EL (cell line): Measurements from ENCODE around the gene SLC6A7.
A peak's percentile ranks its signal among the peaks of the same experiment; 100 is the strongest.

Experiments
- DNase-seq: peaks from one replicate; pipeline ENCODE4 v3.0.0-alpha.2; 2016

SLC6A7 gene

GRCh38 chr5:150195736-150196485, 6.0 kb downstream of the SLC6A7 start:
- no peak for DNase-seq

- no peak for DNase-seq
Measured at GRCh38 chr5:150196514-150196913, 6.7 kb downstream of the SLC6A7 start.

- DNase-seq = no peak
Measured at GRCh38 chr5:150196986-150197385, 7.1 kb downstream of the SLC6A7 start.

GRCh38 chr5:150197476-150197875, 7.6 kb downstream of the SLC6A7 start:
- DNase-seq = no peak

GRCh38 chr5:150202501-150202900, 12.6 kb downstream of the SLC6A7 start:
- no peak for DNase-seq

- no peak for DNase-seq
Measured at GRCh38 chr5:150203832-150204589, 14.1 kb downstream of the SLC6A7 start.

GRCh38 chr5:150204590-150204960, 14.7 kb downstream of the SLC6A7 start:
- DNase-seq = no peak

GRCh38 chr5:150206098-150206778, 16.4 kb downstream of the SLC6A7 start:
- DNase-seq = no peak

GRCh38 chr5:150206779-150207115, 16.9 kb downstream of the SLC6A7 start:
- DNase-seq = no peak

- peak; percentile 79 for DNase-seq
Measured at GRCh38 chr5:150208187-150209098, 18.6 kb downstream of the SLC6A7 start.

- DNase-seq = no peak
Measured at GRCh38 chr5:150209099-150209635, 19.3 kb downstream of the SLC6A7 start.

GRCh38 chr5:150210644-150211043, 20.8 kb downstream of the SLC6A7 start:
- no peak for DNase-seq

GRCh38 chr5:150211156-150212030, 21.5 kb downstream of the SLC6A7 start:
- DNase-seq = no peak

GRCh38 chr5:150213530-150213929, 23.7 kb downstream of the SLC6A7 start:
- DNase-seq = peak; percentile 53

GRCh38 chr5:150214289-150214688, 24.4 kb downstream of the SLC6A7 start:
- peak; percentile 25 for DNase-seq

GRCh38 chr5:150215979-150216944, 26.4 kb downstream of the SLC6A7 start:
- DNase-seq = no peak

- no peak for DNase-seq
Measured at GRCh38 chr5:150217038-150217437, 27.2 kb downstream of the SLC6A7 start.

GRCh38 chr5:150217873-150218692, 28.2 kb downstream of the SLC6A7 start:
- DNase-seq = peak; percentile 83

GRCh38 chr5:150218693-150219035, 28.8 kb downstream of the SLC6A7 start:
- no peak for DNase-seq
